SU-DHL-6 (cell line): ENCODE data around the gene AMOTL1.

Experiments used
- H2AFZ ChIP-seq: fragments of 200-600 bp; sonication (generic); 2 replicates; pipeline ENCODE4 v1.6.1; 2014; ENCODE audit warnings: low read depth, mild to moderate bottlenecking, moderate library complexity, mixed read lengths, antibody characterized with exemption, low read length; ENCODE audit not compliant: severe bottlenecking
- H3F3A ChIP-seq: fragments of 200-600 bp; shearing (Covaris generic); 2 replicates; pipeline ENCODE4 v1.6.0; 2016; ENCODE audit warnings: antibody characterized with exemption, mild to moderate bottlenecking; ENCODE audit not compliant: insufficient read depth
- H3K27ac ChIP-seq: fragments of 200-600 bp; sonication (generic); 2 replicates; pipeline ENCODE4 v1.5.1; 2016; ENCODE audit warnings: low read depth, mild to moderate bottlenecking, low read length, moderate library complexity, mixed read lengths
- H3K27me3 ChIP-seq: fragments of 200-600 bp; sonication (generic), shearing (Covaris generic); 2 replicates; pipeline ENCODE4 v1.6.0; 2014; ENCODE audit warnings: mild to moderate bottlenecking, low read length
- H3K36me3 ChIP-seq: fragments of 200-600 bp; sonication (generic); 2 replicates; pipeline ENCODE4 v1.6.1; 2014; ENCODE audit warnings: mild to moderate bottlenecking, low read length, mixed read lengths
- H3K4me2 ChIP-seq: fragments of 300-600, 200-600 bp; shearing (Covaris generic), sonication (generic); 2 replicates; pipeline ENCODE4 v1.6.0; 2014; ENCODE audit warnings: low read length, low read depth, mild to moderate bottlenecking; ENCODE audit not compliant: poor library complexity, severe bottlenecking
- H3K4me3 ChIP-seq: fragments of 200-600 bp; sonication (generic); 2 replicates; pipeline ENCODE4 v1.5.1; 2014; ENCODE audit warnings: antibody characterized with exemption, low read length, mild to moderate bottlenecking, mixed read lengths; ENCODE audit not compliant: insufficient read depth, poor library complexity, severe bottlenecking
- H3K79me2 ChIP-seq: fragments of 200-600 bp; sonication (generic); 2 replicates; pipeline ENCODE4 v1.6.1; 2014; ENCODE audit warnings: mild to moderate bottlenecking, low read length, moderate library complexity; ENCODE audit not compliant: insufficient read depth
- H3K9ac ChIP-seq: fragments of 200-600 bp; sonication (generic); 2 replicates; pipeline ENCODE4 v1.7.0; 2014; ENCODE audit warnings: mild to moderate bottlenecking, low read length
- H3K9me2 ChIP-seq: fragments of 200-600 bp; sonication (generic); replicated peaks from 2 replicates; pipeline ENCODE4 v1.6.1; 2014; ENCODE audit warnings: low read length; ENCODE audit not compliant: insufficient read depth
- H3K9me3 ChIP-seq: fragments of 200-600 bp; sonication (generic); 2 replicates; pipeline ENCODE4 v1.6.1; 2014; ENCODE audit warnings: low read length, mixed read lengths; ENCODE audit not compliant: insufficient read depth
- H4K20me1 ChIP-seq: fragments of 200-600 bp; sonication (generic); 2 replicates; pipeline ENCODE4 v1.6.1; 2014; ENCODE audit warnings: low read depth, mild to moderate bottlenecking, antibody characterized with exemption, low read length, moderate library complexity, mixed read lengths
- CTCF ChIP-seq: fragments of 200-600 bp; sonication (generic); IDR thresholded peaks from one replicate; pipeline ENCODE4 v1.5.1; 2017; ENCODE audit warnings: antibody characterized with exemption, mild to moderate bottlenecking, low read length, moderate library complexity; ENCODE audit not compliant: insufficient read depth, poor library complexity, severe bottlenecking
- EZH2phosphoT487 ChIP-seq: fragments of 200-600 bp; sonication (generic), shearing (Covaris generic); conservative IDR thresholded peaks from 2 replicates; pipeline ENCODE4 v1.6.1; 2018; ENCODE audit warnings: mild to moderate bottlenecking, antibody characterized with exemption, low read length, moderate library complexity, mixed read lengths

AMOTL1 gene

GRCh38 chr11:94731880-94732601 lies 36.1 kb upstream of the AMOTL1 start:
- H3K4me3 ChIP-seq = no peak overlapping the region
- TF ChIP-seq CTCF (no peak), EZH2phosphoT487 (no peak)
- no peak overlapping the region for H3K4me2 ChIP-seq
- H3K79me2 ChIP-seq = no peaks in the 10 kb centered on the region
- H2AFZ ChIP-seq = no peak overlapping the region
- H3K9me3 ChIP-seq = no peaks in the 10 kb centered on the region
- no peaks in the 10 kb centered on the region for H3K9me2 ChIP-seq
- H3K27ac ChIP-seq = no peak overlapping the region
- H4K20me1 ChIP-seq = no peaks in the 10 kb centered on the region
- no peaks in the 10 kb centered on the region for H3K36me3 ChIP-seq
- no peak overlapping the region for H3K9ac ChIP-seq
- no peaks in the 10 kb centered on the region for H3K27me3 ChIP-seq
- no peaks in the 10 kb centered on the region for H3F3A ChIP-seq

- Histone ChIP-seq H3K9ac (no peak overlapping the region), H2AFZ (no peak overlapping the region), H3K9me2 (no peaks in the 10 kb centered on the region)
Observed at GRCh38 chr11:94732617-94733281, 35.4 kb upstream of the AMOTL1 start.

GRCh38 chr11:94734563-94735275 lies 33.4 kb upstream of the AMOTL1 start:
- Histone ChIP-seq H3F3A (no peaks in the 10 kb centered on the region), H3K4me2 (no peak overlapping the region), H3K9me2 (no peaks in the 10 kb centered on the region), H3K4me3 (no peak overlapping the region), H3K79me2 (no peaks in the 10 kb centered on the region), H3K9me3 (no peaks in the 10 kb centered on the region), H3K36me3 (no peaks in the 10 kb centered on the region), H4K20me1 (no peaks in the 10 kb centered on the region), H2AFZ (no peak overlapping the region), H3K9ac (no peak overlapping the region), H3K27me3 (no peaks in the 10 kb centered on the region), H3K27ac (no peak overlapping the region)
- TF ChIP-seq CTCF (no peak), EZH2phosphoT487 (no peak)

More at GRCh38 chr11:94732617-94733281, 35.4 kb upstream of the AMOTL1 start:
- Histone ChIP-seq H3K27me3 (no peaks in the 10 kb centered on the region), H3K27ac (no peak overlapping the region), H3K4me2 (no peak overlapping the region), H3K36me3 (no peaks in the 10 kb centered on the region), H4K20me1 (no peaks in the 10 kb centered on the region), H3K79me2 (no peaks in the 10 kb centered on the region), H3F3A (no peaks in the 10 kb centered on the region), H3K4me3 (no peak overlapping the region), H3K9me3 (no peaks in the 10 kb centered on the region)
- no peak for TF ChIP-seq EZH2phosphoT487
- no peak for TF ChIP-seq CTCF
